GM12864 (cell line): ENCODE data around the gene DCAF15.

Experiments
- DNase-seq: peaks from one replicate; pipeline ENCODE4 v3.0.0-alpha.2; 2011; ENCODE audit warnings: low read depth
- H3K4me3 ChIP-seq: 2 replicates; pipeline ENCODE4 v1.5.1; 2011; ENCODE audit warnings: mild to moderate bottlenecking, low read depth, low read length, control low read depth
- CTCF ChIP-seq: IDR thresholded peaks from 2 replicates; pipeline ENCODE4 v1.5.1; 2011; ENCODE audit warnings: low read depth, mild to moderate bottlenecking, moderate library complexity, low read length, control low read depth, inconsistent platforms; ENCODE audit errors: missing control alignments

DCAF15 gene

GRCh38 chr19:13937479-13938300 is 14.6 kb upstream of the DCAF15 start:
- DNase-seq: no peak
- no peak for TF ChIP-seq CTCF
- H3K4me3 ChIP-seq: no peak overlapping the region

- TF ChIP-seq CTCF: no peak
- H3K4me3 ChIP-seq: no peak within 1 kb of the TSS
- no peak for DNase-seq
Observed at GRCh38 chr19:13938301-13939064, 13.8 kb upstream of the DCAF15 start, which contains the start of gene PODNL1. TSS of gene PODNL1 (minus strand) at chr19:13938417. CDS start at chr19:13938181, 236 bp downstream.

GRCh38 chr19:13942023-13942684 is 10.2 kb upstream of the DCAF15 start:
- DNase-seq: no peak
- no peak overlapping the region for H3K4me3 ChIP-seq
- TF ChIP-seq CTCF: no peak

GRCh38 chr19:13946414-13946813 is 5.9 kb upstream of the DCAF15 start:
- no peak for TF ChIP-seq CTCF
- DNase-seq: no peak
- H3K4me3 ChIP-seq: no peak overlapping the region

GRCh38 chr19:13951043-13951442 is 1.3 kb upstream of the DCAF15 start:
- no peak for DNase-seq
- no peak for TF ChIP-seq CTCF
- H3K4me3 ChIP-seq: no peak overlapping the region

GRCh38 chr19:13951799-13952153 is 533 bp upstream of the DCAF15 start:
- no peak for DNase-seq
- peak overlapping the region; percentile 51 for H3K4me3 ChIP-seq
- no peak for TF ChIP-seq CTCF
